Measurements from ENCODE around the gene DECR2.

The DECR2 gene

GRCh38 chr16:450785-451512, 49.3 kb downstream of the DECR2 start:
- DNase-seq = no peak

- DNase-seq = no peak
Measured at GRCh38 chr16:454397-454940, 52.8 kb downstream of the DECR2 start.

- DNase-seq = no peak
Measured at GRCh38 chr16:455453-455852, 53.8 kb downstream of the DECR2 start.

DNA sequence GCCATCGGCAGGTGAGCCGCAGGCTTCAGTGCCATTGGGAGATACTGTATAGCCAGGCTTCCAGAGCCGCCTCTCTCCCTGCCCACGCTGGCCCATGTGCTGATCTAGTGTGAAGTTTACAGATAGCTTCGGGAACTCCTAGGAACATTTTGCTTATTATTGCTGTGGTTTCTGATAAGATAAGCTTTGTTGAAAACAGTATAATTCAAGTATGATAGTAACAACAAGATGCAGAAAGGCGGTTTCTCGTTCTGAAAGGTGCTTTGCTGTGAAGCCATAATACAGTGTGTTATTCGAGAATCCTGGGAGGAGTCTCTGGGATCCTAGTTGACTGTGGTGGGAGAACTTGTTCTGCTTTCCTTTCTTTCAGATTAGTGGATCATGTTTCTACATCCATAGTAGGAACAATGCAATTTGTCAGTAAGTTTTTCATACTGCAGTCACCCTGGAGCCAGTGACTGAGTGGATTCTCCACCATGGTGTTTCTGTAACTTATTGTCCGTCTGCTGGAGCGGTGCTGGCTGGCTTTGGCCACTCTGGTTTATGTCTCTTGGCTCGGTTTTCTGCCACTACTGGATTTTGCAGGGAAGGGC, 55.3 kb downstream of the DECR2 start:
- DNase-seq = no peak

- no peak for DNase-seq
Measured at GRCh38 chr16:457732-458400, 56.2 kb downstream of the DECR2 start.

DNA sequence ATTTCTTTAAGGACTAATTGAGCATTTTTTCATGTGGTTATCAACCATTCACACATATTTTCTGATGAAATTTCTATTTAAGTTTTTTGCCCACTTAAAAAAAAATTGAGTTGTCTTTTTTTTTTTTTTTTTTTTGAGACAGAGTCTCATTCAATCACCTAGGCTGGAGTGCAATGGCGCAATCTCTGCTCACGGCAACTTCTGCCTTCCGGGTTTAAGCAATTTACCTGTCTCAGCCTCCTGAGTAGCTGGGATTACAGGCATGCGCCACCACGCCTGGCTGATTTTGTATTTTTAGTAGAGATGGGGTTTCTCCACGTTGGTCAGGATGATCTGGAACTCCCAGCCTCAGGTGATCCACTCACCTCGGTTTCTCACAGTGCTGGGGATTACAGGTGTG, 58.1 kb downstream of the DECR2 start:
- DNase-seq = no peak

DNA sequence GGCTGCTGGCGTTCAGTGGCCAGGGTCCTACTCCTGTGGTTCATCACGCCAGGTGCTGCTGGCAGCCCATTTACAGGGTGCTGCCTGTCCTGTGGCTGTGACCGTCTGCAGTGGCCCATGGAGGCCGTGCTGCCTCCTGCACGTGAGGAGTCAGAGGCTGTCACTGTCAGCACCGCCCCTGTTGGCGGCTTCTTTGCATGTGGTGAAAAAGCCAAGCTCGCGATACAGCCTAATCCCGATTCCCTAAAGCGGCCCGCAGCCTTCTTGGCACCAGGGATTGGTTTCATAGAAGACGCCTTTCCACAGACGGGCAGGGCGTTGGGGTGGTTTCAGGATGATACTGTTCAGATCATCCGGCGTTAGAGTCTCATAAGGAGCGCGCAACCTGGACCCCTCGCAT, 59.1 kb downstream of the DECR2 start:
- no peak for DNase-seq

Data from activated CD4-positive, alpha-beta T cell treated with anti-CD3 and anti-CD28 coated beads, Interleukin-2, amount 50 U/mL, for 4 hours (primary cell).